Smooth muscle cell (in vitro differentiated cells): Measurements from ENCODE around the gene PRMT5. TPM values are rescaled to one million over a fixed set of nuclear protein-coding genes. Genes with fewer than 3 reads are reported as not detected.

Experiments
- DNase-seq: peaks from one replicate; lab custom pipeline; 2025; ENCODE audit not compliant: unreplicated experiment; lab: John Stamatoyannopoulos, UW
- H2AFZ ChIP-seq: fragments of 200-600 bp; sonication (generic); 2 replicates; pipeline ENCODE4 v1.6.0; 2016; ENCODE audit warnings: antibody characterized with exemption, low read depth, mild to moderate bottlenecking
- H3F3A ChIP-seq: fragments of 200-600 bp; sonication (generic); 2 replicates; pipeline ENCODE4 v1.6.0; 2017; ENCODE audit warnings: antibody characterized with exemption, low read depth
- H3K27ac ChIP-seq: fragments of 200-600 bp; sonication (generic); 2 replicates; pipeline ENCODE4 v1.5.1; 2016; ENCODE audit warnings: low read depth, mild to moderate bottlenecking
- H3K27me3 ChIP-seq: fragments of 200-600 bp; sonication (generic); 2 replicates; pipeline ENCODE4 v1.6.1; 2016; ENCODE audit warnings: low read depth, mild to moderate bottlenecking
- H3K36me3 ChIP-seq: fragments of 200-600 bp; sonication (generic); 2 replicates; pipeline ENCODE4 v1.5.1; 2016; ENCODE audit warnings: low read depth
- H3K4me1 ChIP-seq: fragments of 200-600 bp; sonication (generic); 2 replicates; pipeline ENCODE4 v1.5.1; 2016; ENCODE audit warnings: low read depth
- H3K4me2 ChIP-seq: fragments of 200-600 bp; sonication (generic); 2 replicates; pipeline ENCODE4 v1.6.0; 2016; ENCODE audit warnings: mild to moderate bottlenecking
- H3K4me3 ChIP-seq: fragments of 200-600 bp; sonication (generic); 2 replicates; pipeline ENCODE4 v1.5.1; 2016; ENCODE audit warnings: mild to moderate bottlenecking
- H3K79me2 ChIP-seq: fragments of 200-600 bp; sonication (generic); 2 replicates; pipeline ENCODE4 v1.6.0; 2016; ENCODE audit warnings: low read depth, mild to moderate bottlenecking
- H3K9ac ChIP-seq: fragments of 200-600 bp; sonication (generic); 2 replicates; pipeline ENCODE4 v1.6.0; 2016; ENCODE audit warnings: low read depth
- H3K9me3 ChIP-seq: fragments of 200-600 bp; sonication (generic); replicated peaks from 2 replicates; pipeline ENCODE4 v1.5.1; 2016; ENCODE audit warnings: low read depth
- H4K20me1 ChIP-seq: fragments of 200-600 bp; sonication (generic); 2 replicates; pipeline ENCODE4 v1.6.0; 2016; ENCODE audit warnings: low read depth
- CTCF ChIP-seq: fragments of 200-600 bp; sonication (generic); IDR thresholded peaks from 2 replicates; pipeline ENCODE4 v1.5.1; 2017; ENCODE audit warnings: borderline replicate concordance, mild to moderate bottlenecking, antibody characterized with exemption; ENCODE audit not compliant: insufficient read depth, poor library complexity, severe bottlenecking
- WGBS: methylation state at CpG from one replicate; pipeline ENCODE4 v1.1.7; 2016; ENCODE audit warnings: low lambda C conversion rate; 5-methylcytosine and 5-hydroxymethylcytosine counted together
- polyA plus RNA-seq: library from polyadenylated mRNA; unstranded; fragments of >200 nt; fragmentation: Nextera tagmentation; extraction: Ambion mirVana; gene quantifications from 2 replicates; pipeline ENCODE4 v1.2.1, GENCODE V29; 2016
- total RNA-seq: library from RNA; depleted of rRNA; stranded (reverse); fragments of >200 nt; gene quantifications from 2 replicates; pipeline ENCODE4 v1.2.3, GENCODE V29; 2014

The PRMT5 gene
- total and polyA plus RNA-seq, 2 experiments from 2014 or later, result 50.3 to 80.0 TPM

GRCh38 chr14:22897357-22897756, 31.8 kb downstream of the PRMT5 start:
- H4K20me1 ChIP-seq, result no peaks in the 10 kb centered on the region
- H3K79me2 ChIP-seq, result no peaks in the 10 kb centered on the region
- H3K9ac ChIP-seq, result no peak overlapping the region
- H3K4me3 ChIP-seq, result no peak overlapping the region
- no peaks in the 10 kb centered on the region for H3K9me3 ChIP-seq
- TF ChIP-seq CTCF, result no peak
- no peak overlapping the region for H3K4me2 ChIP-seq
- 94% methylated on average over 1 of the region's 1 CpG for WGBS
- no peaks in the 10 kb centered on the region for H3K27me3 ChIP-seq
- H2AFZ ChIP-seq, result no peak overlapping the region
- peak overlapping the region; percentile 85 for H3K27ac ChIP-seq
- peaks cover 13% of the 10 kb centered on the region for H3F3A ChIP-seq
- no peaks in the 10 kb centered on the region for H3K36me3 ChIP-seq
- no peak for DNase-seq
- H3K4me1 ChIP-seq, result peaks cover 10% of the 10 kb centered on the region

- Histone ChIP-seq H3K4me3 (no peak overlapping the region), H3F3A (peaks cover 13% of the 10 kb centered on the region), H3K4me1 (peaks cover 10% of the 10 kb centered on the region), H3K27ac (no peak overlapping the region), H2AFZ (no peak overlapping the region), H3K79me2 (no peaks in the 10 kb centered on the region), H3K9me3 (no peaks in the 10 kb centered on the region), H3K36me3 (no peaks in the 10 kb centered on the region), H3K27me3 (no peaks in the 10 kb centered on the region), H4K20me1 (no peaks in the 10 kb centered on the region), H3K4me2 (no peak overlapping the region), H3K9ac (no peak overlapping the region)
- no peak for DNase-seq
- 89% methylated on average over 3 of the region's 3 CpGs for whole genome bisulfite sequencing
- TF ChIP-seq CTCF, result no peak
Observed at GRCh38 chr14:22896760-22897159, 32.4 kb downstream of the PRMT5 start.

- H3K9me3 ChIP-seq, result no peaks in the 10 kb centered on the region
- no peak overlapping the region for H3K4me2 ChIP-seq
- no peaks in the 10 kb centered on the region for H3K79me2 ChIP-seq
- peaks cover 13% of the 10 kb centered on the region for H3F3A ChIP-seq
- H3K27me3 ChIP-seq, result no peaks in the 10 kb centered on the region
- no peak overlapping the region for H2AFZ ChIP-seq
- no peak overlapping the region for H3K27ac ChIP-seq
- 95% methylated on average over 5 of the region's 5 CpGs for WGBS
- no peaks in the 10 kb centered on the region for H3K36me3 ChIP-seq
- H3K4me1 ChIP-seq, result peaks cover 10% of the 10 kb centered on the region
- H3K9ac ChIP-seq, result no peak overlapping the region
- DNase-seq, result no peak
- no peak for TF ChIP-seq CTCF
- H4K20me1 ChIP-seq, result no peaks in the 10 kb centered on the region
- no peak overlapping the region for H3K4me3 ChIP-seq
Observed at GRCh38 chr14:22896356-22896755, 32.8 kb downstream of the PRMT5 start.

GRCh38 chr14:22895402-22895801, 33.8 kb downstream of the PRMT5 start:
- 94% methylated on average over 1 of the region's 1 CpG for WGBS
- Histone ChIP-seq H3K79me2 (no peaks in the 10 kb centered on the region), H3K9ac (no peak overlapping the region), H3K9me3 (no peaks in the 10 kb centered on the region), H3K4me3 (no peak overlapping the region), H3K27me3 (no peaks in the 10 kb centered on the region), H3F3A (peaks cover 13% of the 10 kb centered on the region), H4K20me1 (no peaks in the 10 kb centered on the region), H3K27ac (no peak overlapping the region), H3K36me3 (no peaks in the 10 kb centered on the region), H2AFZ (no peak overlapping the region), H3K4me1 (peaks cover 10% of the 10 kb centered on the region), H3K4me2 (no peak overlapping the region)
- TF ChIP-seq CTCF, result no peak
- no peak for DNase-seq
